Stimulated activated CD4-positive, alpha-beta T cell treated with anti-CD3 and anti-CD28 coated beads, Interleukin-1b, Interleukin-23, amount 100 ng/mL, for 24 hours (primary cell): ENCODE data around the gene CBFA2T2.
"Not testable (repeated sequence)": the region's sequence is repeated elsewhere in the genome, so short reads cannot be mapped to it uniquely, and the experiment has no call there.

Source experiments
- DNase-seq, 4 experiments: peaks; one replicate each; pipeline ENCODE4 v3.0.0-alpha.2; 2020; ENCODE audit warnings: low read depth in 4 of 4, low spot score in 1 of 4

The CBFA2T2 gene

GRCh38 chr20:33545763-33546162 is 55.9 kb downstream of the CBFA2T2 start:
- no peak for DNase-seq

DNA sequence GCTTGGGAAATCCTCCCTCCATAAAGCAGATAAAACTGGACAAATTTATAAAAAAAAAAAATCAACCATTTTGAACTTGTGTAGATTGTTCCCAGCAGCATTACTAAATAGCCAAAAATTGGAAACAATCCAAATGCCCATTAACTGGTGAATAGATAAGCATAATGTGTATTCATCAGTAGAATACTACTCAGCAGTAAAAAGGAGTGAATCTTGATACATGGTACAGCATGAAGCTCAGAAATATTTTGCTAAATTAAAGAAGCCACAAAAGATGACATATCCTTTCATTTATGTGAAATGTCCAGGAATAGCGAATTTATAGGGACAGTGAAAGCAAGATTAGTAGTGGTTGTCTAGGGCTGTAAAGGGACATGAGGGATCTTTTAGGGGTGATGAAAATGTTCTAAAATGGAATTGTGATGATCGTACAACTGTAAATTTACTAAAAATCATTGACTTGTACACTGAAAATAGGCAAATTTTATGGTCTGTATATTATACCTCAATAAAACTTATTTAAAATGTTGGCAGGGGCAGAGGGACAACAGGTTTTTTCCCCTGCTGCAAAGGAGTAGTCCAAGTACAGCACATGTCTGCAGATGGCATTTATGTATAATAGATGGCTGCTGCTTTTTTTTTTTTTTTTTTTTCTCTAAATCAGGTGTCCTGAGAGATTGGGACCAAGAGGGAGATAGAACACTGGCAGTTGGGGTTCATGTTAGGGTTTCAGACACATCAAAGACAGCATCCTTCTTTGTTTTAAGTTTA is 59.5 kb downstream of the CBFA2T2 start:
- no peak for DNase-seq

- DNase-seq, result no peak
Observed at GRCh38 chr20:33551778-33552177, 61.9 kb downstream of the CBFA2T2 start.

GRCh38 chr20:33552519-33552918 is 62.6 kb downstream of the CBFA2T2 start:
- DNase-seq, result no peak

- DNase-seq, result no peak
Observed at GRCh38 chr20:33553516-33553915, 63.6 kb downstream of the CBFA2T2 start.

- no peak for DNase-seq
Observed at GRCh38 chr20:33554914-33555420, 65.1 kb downstream of the CBFA2T2 start.

GRCh38 chr20:33555755-33556154 is 65.9 kb downstream of the CBFA2T2 start:
- no peak for DNase-seq

DNA sequence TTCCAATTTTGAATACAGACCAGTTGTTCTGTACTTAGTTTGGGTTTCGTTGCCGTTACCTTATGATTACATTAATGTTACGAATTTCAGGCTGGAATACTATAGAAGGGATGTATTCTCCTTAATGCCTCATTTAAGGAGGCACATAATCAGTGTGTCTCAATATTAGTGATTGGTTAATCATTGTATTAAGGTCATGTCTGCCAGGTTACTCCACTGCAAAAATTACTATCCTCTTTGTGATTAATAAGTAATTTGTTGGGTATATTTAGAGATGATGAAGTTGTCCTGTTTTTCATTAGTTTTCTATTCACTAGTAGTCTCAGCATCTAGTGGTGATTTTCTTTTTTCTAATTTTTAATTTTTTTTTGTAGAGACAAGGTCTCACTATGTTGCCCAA is 66.3 kb downstream of the CBFA2T2 start:
- no peak for DNase-seq

DNA sequence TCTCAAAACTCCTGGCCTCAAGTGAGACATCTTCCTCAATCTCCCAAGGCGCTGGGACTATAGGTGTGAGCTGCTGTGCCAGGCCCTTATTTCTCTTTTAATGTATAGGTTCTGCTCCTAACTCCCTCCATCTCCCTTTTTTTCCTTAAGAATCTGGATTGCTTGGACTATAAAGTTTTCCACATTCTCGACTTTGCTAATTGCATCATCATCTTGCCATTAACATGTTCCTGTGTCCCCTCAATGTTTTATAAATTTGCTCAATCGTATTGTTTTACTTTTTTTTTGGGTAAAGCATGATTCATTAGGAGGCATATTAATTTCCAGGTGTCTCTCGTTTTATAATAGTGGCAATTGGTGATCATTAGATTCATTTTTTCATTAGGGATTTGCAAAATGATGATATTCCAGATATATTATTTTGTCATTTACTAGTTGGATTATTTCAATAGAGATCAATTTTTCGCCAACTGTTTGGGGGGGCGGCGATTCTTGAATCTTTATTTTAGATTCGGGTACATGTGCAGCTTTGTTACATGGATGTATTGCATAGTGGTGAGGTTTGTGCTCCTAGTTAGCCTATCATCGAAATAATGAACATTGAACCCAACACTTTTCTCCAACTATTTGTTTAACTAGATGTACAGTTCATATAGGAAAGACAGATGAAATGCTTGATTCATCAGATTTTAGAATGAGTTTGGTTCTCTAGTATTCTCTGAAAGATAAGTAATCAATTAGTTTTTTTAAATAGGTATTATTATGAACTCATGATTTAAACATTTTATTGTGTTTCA is 68.7 kb downstream of the CBFA2T2 start:
- DNase-seq, result no peak

DNA sequence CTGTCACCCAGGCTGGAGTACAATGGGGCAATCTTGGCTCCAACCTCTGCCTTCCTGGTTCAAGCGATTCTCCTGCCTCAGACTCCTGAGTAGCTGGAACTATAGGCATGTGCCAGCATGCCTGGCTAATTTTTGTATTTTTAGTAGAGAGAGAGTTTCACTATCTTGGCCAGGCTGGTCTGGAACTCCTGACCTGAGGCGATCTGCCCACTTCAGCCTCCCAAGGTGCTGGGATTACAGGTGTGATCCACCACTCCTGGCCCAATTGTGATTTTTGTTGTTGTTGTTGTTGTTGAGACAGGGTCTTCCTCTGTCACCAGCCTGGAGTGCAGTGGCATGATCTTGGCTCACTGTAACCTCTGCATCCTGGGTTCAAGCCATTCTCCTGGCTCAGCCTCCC is 69.3 kb downstream of the CBFA2T2 start:
- DNase-seq, result no peak

DNA sequence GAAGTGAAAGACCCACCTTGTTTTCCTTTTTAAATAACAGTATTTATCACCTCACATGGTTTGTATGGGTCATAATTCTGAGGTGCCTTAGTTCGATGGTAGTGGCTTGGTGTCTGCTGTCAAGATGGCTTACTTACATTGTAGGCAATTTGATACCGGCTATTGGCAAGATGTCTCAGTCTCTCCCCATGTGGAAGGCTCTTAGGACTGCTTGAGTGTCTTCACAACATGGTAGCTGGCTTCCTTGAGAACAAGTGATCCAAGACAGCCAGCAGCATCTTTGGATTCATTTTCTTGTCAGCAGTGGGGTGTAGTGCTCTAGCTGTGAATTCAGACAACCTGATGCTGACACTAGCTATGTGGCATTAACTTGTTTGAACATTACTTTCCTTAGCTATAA is 70.1 kb downstream of the CBFA2T2 start:
- no peak for DNase-seq

DNA sequence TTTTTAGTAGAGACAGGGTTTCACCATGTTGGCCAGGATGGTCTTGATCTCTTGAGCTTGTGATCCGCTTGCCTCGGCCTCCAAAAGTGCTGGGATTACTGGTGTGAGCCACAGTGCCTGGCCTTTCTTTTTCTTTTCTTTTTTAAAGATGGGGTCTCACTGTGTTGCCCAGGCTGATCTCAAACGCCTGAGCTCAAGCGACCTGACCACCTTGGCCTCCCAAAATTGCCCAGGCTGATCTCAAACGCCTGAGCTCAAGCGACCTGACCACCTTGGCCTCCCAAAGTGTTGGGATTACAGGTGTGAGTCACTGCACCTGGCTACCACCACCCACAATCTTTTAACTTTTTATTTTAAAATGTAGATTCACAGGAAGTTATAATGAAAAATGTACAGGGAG is 71.2 kb downstream of the CBFA2T2 start:
- DNase-seq, result not testable (repeated sequence)

- no peak for DNase-seq
Observed at GRCh38 chr20:33561692-33562601, 72.1 kb downstream of the CBFA2T2 start.

- DNase-seq, result no peak
Observed at GRCh38 chr20:33563788-33564187, 73.9 kb downstream of the CBFA2T2 start.

GRCh38 chr20:33566781-33567603 is 77.1 kb downstream of the CBFA2T2 start:
- DNase-seq, result no peak

GRCh38 chr20:33567949-33568348 is 78.1 kb downstream of the CBFA2T2 start:
- DNase-seq, result no peak

GRCh38 chr20:33568378-33568777 is 78.5 kb downstream of the CBFA2T2 start:
- DNase-seq, result no peak

DNA sequence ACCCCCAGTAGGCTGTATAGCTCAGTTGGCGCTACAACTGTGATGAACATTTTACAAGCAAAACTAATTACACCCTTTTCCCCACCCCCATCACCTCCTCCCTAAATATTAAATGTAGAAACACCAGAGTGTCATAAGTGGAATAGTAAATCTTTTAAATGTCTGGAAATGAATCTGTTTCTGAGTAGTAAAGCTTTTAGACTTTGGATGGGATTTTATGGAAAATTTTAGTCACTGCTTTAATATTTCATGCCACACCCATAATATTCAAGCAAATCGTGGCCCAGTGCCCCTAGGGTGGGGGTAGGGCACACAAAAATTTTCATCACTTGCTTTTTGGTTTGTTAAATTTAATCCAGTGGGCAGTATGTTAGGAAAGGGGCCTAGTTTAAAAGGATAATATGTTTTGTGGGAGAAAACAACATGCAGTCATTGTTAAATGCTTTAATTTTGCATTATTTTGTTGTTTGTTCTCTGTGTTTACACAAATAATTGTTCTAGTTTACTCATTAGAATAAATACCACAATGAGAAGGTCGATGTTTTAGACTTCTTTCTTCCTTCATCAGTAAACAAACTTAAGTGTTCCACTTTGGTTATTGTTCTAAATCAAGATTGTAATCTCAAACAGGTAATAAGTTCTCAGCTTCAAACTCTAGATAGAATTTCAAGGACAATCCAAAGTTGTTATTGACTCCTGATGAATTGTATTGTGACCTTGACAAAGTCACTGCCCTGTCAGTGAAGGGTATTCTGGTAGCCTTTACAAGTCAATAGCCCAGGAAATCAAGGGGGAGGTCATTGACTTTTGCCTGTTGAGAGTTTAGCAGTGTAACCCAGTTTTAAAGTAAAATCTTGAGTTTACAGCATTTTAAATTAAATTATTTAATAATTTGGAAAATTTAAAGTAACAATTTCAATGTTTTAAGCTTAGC is 79.2 kb downstream of the CBFA2T2 start:
- no peak for DNase-seq

GRCh38 chr20:33569802-33570391 is 80.0 kb downstream of the CBFA2T2 start:
- no peak for DNase-seq
